ENCODE data around the gene CTNNA3. TPM values are rescaled to one million over a fixed set of nuclear protein-coding genes. Genes with fewer than 3 reads are reported as not detected.

The CTNNA3 gene
- total RNA-seq, 4 donors from 2014 or later: 0.68 to 75.2 (median 1.4) TPM

DNA sequence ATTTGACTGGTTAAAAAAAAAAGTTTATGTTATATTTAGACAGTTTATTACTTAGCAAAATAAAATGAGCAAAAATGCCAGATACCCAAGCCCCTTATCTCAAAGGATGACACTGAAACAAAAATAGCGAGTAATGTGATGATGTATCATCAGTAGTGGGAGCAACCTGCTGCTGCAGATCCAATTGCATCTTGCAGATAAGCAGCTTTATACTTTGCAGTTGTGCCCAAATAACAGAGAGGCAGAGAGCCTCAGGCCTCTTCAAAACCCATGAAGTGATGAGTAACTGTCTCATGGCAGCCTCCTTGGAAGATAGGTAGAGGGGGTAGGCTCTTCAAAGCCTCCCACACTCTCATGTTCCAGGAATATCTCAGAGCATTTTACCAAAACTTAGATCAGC is 1238.4 kb downstream of the CTNNA3 start:
- H3K4me1 ChIP-seq: no peaks in the 10 kb centered on the region
- TF ChIP-seq, protein P1, sequence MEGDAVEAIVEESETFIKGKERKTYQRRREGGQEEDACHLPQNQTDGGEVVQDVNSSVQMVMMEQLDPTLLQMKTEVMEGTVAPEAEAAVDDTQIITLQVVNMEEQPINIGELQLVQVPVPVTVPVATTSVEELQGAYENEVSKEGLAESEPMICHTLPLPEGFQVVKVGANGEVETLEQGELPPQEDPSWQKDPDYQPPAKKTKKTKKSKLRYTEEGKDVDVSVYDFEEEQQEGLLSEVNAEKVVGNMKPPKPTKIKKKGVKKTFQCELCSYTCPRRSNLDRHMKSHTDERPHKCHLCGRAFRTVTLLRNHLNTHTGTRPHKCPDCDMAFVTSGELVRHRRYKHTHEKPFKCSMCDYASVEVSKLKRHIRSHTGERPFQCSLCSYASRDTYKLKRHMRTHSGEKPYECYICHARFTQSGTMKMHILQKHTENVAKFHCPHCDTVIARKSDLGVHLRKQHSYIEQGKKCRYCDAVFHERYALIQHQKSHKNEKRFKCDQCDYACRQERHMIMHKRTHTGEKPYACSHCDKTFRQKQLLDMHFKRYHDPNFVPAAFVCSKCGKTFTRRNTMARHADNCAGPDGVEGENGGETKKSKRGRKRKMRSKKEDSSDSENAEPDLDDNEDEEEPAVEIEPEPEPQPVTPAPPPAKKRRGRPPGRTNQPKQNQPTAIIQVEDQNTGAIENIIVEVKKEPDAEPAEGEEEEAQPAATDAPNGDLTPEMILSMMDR (IDR thresholded peaks at IDR 0.05): no peak
- no peak for TF ChIP-seq POLR2AphosphoS5 (IDR thresholded peaks at IDR 0.05)
- no peak for DNase-seq
- no peaks in the 10 kb centered on the region for H3K9me3 ChIP-seq
- in situ Hi-C loops (cut with MboI; ENCODE audit: low pct_ligation_motif_present in 1 of 4, low pct_unique_long_range_greater_than_20kb in 1 of 4, low sequenced_read_pairs in 3 of 4) (no loop called here), intact Hi-C loops (cut with DNase I; ENCODE audit: low total_unique reads) (no loop called here)
- H3K36me3 ChIP-seq: no peaks in the 10 kb centered on the region
- no peak overlapping the region for H3K4me3 ChIP-seq
- H3K27ac ChIP-seq: no peak overlapping the region
- no peaks in the 10 kb centered on the region for H3K27me3 ChIP-seq
- WGBS, 2 donors (ENCODE audit: low coverage in 1 of 2): 76 to 77% methylated on average over 1 of the region's 1 CpG

DNA sequence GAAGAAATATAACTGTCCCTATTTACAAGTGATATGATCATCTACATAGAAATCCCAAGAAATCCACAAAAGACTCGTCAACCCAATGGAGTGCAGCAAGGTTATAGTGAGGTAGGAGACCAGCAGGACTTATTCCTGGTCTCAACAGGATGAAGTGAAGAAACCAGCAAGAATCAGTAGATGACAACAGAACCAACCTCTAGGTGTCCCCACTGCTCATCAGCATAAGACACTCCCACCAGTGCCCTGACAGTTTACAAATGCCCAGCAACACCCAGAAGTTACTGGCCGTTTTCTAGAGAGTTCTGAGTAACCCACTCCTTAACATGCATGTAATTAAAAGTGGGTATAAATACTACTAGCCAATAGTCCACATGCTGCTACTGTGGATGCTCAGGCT is 1240.7 kb downstream of the CTNNA3 start:
- intact Hi-C loops (cut with DNase I; ENCODE audit: low total_unique reads): no loop called here
- no peak for DNase-seq

DNA sequence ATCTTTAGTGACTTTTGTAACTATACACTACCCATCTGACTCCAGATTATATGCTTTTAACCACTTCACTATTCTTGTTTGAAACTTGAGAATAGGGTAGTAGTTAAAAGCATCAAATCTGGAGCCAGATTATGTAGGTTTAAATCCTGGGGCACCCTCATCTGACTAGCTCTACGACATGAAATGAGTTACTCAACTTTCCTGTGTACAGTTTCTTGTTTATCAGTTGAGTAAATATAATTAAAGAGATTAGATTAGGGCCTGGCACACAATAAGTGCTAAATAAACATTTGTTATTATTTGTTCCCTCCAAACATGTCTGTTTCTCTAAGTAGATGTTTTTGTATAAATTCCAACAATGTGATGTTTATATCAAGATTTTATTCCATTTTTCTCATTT is 1255.4 kb downstream of the CTNNA3 start:
- no peaks in the 10 kb centered on the region for H3K27me3 ChIP-seq
- in situ Hi-C loops (cut with MboI; ENCODE audit: low pct_ligation_motif_present in 1 of 4, low pct_unique_long_range_greater_than_20kb in 1 of 4, low sequenced_read_pairs in 3 of 4) (no loop called here), intact Hi-C loops (cut with DNase I; ENCODE audit: low total_unique reads) (no loop called here)
- no peaks in the 10 kb centered on the region for H3K36me3 ChIP-seq
- 36 to 40% methylated on average over 1 of the region's 1 CpG for WGBS, 2 donors (ENCODE audit: low coverage in 1 of 2)
- DNase-seq: no peak
- H3K4me1 ChIP-seq: no peaks in the 10 kb centered on the region
- H3K27ac ChIP-seq: no peak overlapping the region
- TF ChIP-seq POLR2AphosphoS5 (IDR thresholded peaks at IDR 0.05): no peak
- no peak for TF ChIP-seq POLR2A (IDR thresholded peaks at IDR 0.05)
- TF ChIP-seq EP300 (IDR thresholded peaks at IDR 0.05; ENCODE audit: low read depth): no peak
- TF ChIP-seq, protein P1 (IDR thresholded peaks at IDR 0.05): no peak
- no peak overlapping the region for H3K4me3 ChIP-seq
- no peaks in the 10 kb centered on the region for H3K9me3 ChIP-seq

More for the DNA sequence above, 1240.7 kb downstream of the CTNNA3 start:
- Histone ChIP-seq H3K36me3 (no peaks in the 10 kb centered on the region), H3K27ac (no peak overlapping the region), H3K9me3 (no peaks in the 10 kb centered on the region), H3K27me3 (no peaks in the 10 kb centered on the region), H3K4me3 (no peak overlapping the region), H3K4me1 (no peaks in the 10 kb centered on the region)
- WGBS, 2 donors (ENCODE audit: low coverage in 1 of 2): 50 to 62% methylated on average over 2 of the region's 2 CpGs
- in situ Hi-C loops (cut with MboI; ENCODE audit: low pct_ligation_motif_present in 1 of 4, low pct_unique_long_range_greater_than_20kb in 1 of 4, low sequenced_read_pairs in 3 of 4): no loop called here
- TF ChIP-seq POLR2A (IDR thresholded peaks at IDR 0.05) (no peak), EP300 (IDR thresholded peaks at IDR 0.05; ENCODE audit: low read depth) (no peak), POLR2AphosphoS5 (IDR thresholded peaks at IDR 0.05) (no peak)

GRCh38 chr10:66414943-66415342 is 1281.1 kb downstream of the CTNNA3 start:
- Histone ChIP-seq H3K4me1 (no peaks in the 10 kb centered on the region), H3K4me3 (no peak overlapping the region), H3K27me3 (no peaks in the 10 kb centered on the region), H3K9me3 (no peaks in the 10 kb centered on the region), H3K36me3 (no peaks in the 10 kb centered on the region), H3K27ac (no peak overlapping the region)
- TF ChIP-seq POLR2AphosphoS5 (IDR thresholded peaks at IDR 0.05): no peak
- TF ChIP-seq POLR2A (IDR thresholded peaks at IDR 0.05): no peak
- TF ChIP-seq, protein P1 (IDR thresholded peaks at IDR 0.05): no peak
- no peak for TF ChIP-seq EP300 (IDR thresholded peaks at IDR 0.05; ENCODE audit: low read depth)
- WGBS, 2 donors (ENCODE audit: low coverage in 1 of 2): 96% methylated on average over 2 of the region's 2 CpGs; no CpG with 5 or more reads in 1 of the 2 donors
- no peak for DNase-seq
- intact Hi-C loops (cut with DNase I; ENCODE audit: low total_unique reads) (no loop called here), in situ Hi-C loops (cut with MboI; ENCODE audit: low pct_ligation_motif_present in 1 of 4, low pct_unique_long_range_greater_than_20kb in 1 of 4, low sequenced_read_pairs in 3 of 4) (no loop called here)

GRCh38 chr10:66405566-66405965 is 1290.4 kb downstream of the CTNNA3 start:
- no peaks in the 10 kb centered on the region for H3K4me1 ChIP-seq
- no peaks in the 10 kb centered on the region for H3K36me3 ChIP-seq
- DNase-seq: no peak
- H3K27ac ChIP-seq: no peak overlapping the region
- no peak overlapping the region for H3K4me3 ChIP-seq
- in situ Hi-C loops (cut with MboI; ENCODE audit: low pct_ligation_motif_present in 1 of 4, low pct_unique_long_range_greater_than_20kb in 1 of 4, low sequenced_read_pairs in 3 of 4): no loop called here
- no peaks in the 10 kb centered on the region for H3K27me3 ChIP-seq
- no peak for TF ChIP-seq POLR2AphosphoS5 (IDR thresholded peaks at IDR 0.05)
- TF ChIP-seq EP300 (IDR thresholded peaks at IDR 0.05; ENCODE audit: low read depth): no peak
- TF ChIP-seq, protein P1 (IDR thresholded peaks at IDR 0.05): no peak
- TF ChIP-seq POLR2A (IDR thresholded peaks at IDR 0.05): no peak
- intact Hi-C loops (cut with DNase I; ENCODE audit: low total_unique reads): no loop called here
- no peaks in the 10 kb centered on the region for H3K9me3 ChIP-seq
